WERI-Rb-1 (cell line): ENCODE measurements around the gene GABBR2.
"Not testable (repeated sequence)": the region's sequence is repeated elsewhere in the genome, so short reads cannot be mapped to it uniquely, and the experiment has no call there.

ENCODE experiments used
- DNase-seq: peaks from one replicate; pipeline ENCODE4 v3.0.0-alpha.2; 2020
- H3K27ac ChIP-seq: fragments of 250-450 bp; sonication (Bioruptor Pico); 2 replicates; pipeline ENCODE4 v1.5.1; 2020; ENCODE audit warnings: mild to moderate bottlenecking, moderate library complexity
- H3K27me3 ChIP-seq: fragments of 250-450 bp; sonication (Bioruptor Pico); 2 replicates; pipeline ENCODE4 v1.5.1; 2021; ENCODE audit warnings: mild to moderate bottlenecking, low read depth, moderate library complexity; ENCODE audit not compliant: insufficient read depth, severe bottlenecking
- H3K36me3 ChIP-seq: fragments of 250-450 bp; sonication (Bioruptor Pico); 2 replicates; pipeline ENCODE4 v1.5.1; 2020; ENCODE audit warnings: mild to moderate bottlenecking, moderate library complexity
- H3K4me3 ChIP-seq: 2 replicates; pipeline ENCODE4 v1.5.1; 2011; ENCODE audit warnings: low read depth, mild to moderate bottlenecking, control low read depth, low read length
- H3K9me3 ChIP-seq: fragments of 250-450 bp; sonication (Bioruptor Pico); 2 replicates; pipeline ENCODE4 v1.5.1; 2021; ENCODE audit warnings: mild to moderate bottlenecking, moderate library complexity; ENCODE audit not compliant: severe bottlenecking
- CTCF ChIP-seq: IDR thresholded peaks from 2 replicates; pipeline ENCODE4 v1.5.1; 2011; ENCODE audit warnings: low read depth, mild to moderate bottlenecking, control low read depth, inconsistent platforms, low read length

GABBR2 gene

GRCh38 chr9:98503867-98504266 lies 204.9 kb downstream of the GABBR2 start:
- Histone ChIP-seq H3K9me3 (no peaks in the 10 kb centered on the region), H3K27ac (no peak overlapping the region), H3K36me3 (peaks cover 9% of the 10 kb centered on the region), H3K4me3 (no peak overlapping the region), H3K27me3 (no peaks in the 10 kb centered on the region)
- TF ChIP-seq CTCF: no peak
- DNase-seq: no peak

GRCh38 chr9:98502976-98503325 lies 205.8 kb downstream of the GABBR2 start:
- H3K36me3 ChIP-seq: peaks cover 9% of the 10 kb centered on the region
- H3K27me3 ChIP-seq: no peaks in the 10 kb centered on the region
- DNase-seq: no peak
- no peak for TF ChIP-seq CTCF
- H3K9me3 ChIP-seq: no peaks in the 10 kb centered on the region
- no peak overlapping the region for H3K27ac ChIP-seq
- no peak overlapping the region for H3K4me3 ChIP-seq

- Histone ChIP-seq H3K9me3 (no peaks in the 10 kb centered on the region), H3K4me3 (no peak overlapping the region), H3K36me3 (peaks cover 8% of the 10 kb centered on the region), H3K27ac (no peak overlapping the region), H3K27me3 (no peaks in the 10 kb centered on the region)
- no peak for TF ChIP-seq CTCF
- no peak for DNase-seq
Measured at GRCh38 chr9:98502311-98502975, 206.3 kb downstream of the GABBR2 start.

- H3K27me3 ChIP-seq: no peaks in the 10 kb centered on the region
- H3K4me3 ChIP-seq: no peak overlapping the region
- H3K36me3 ChIP-seq: peaks cover 5% of the 10 kb centered on the region
- no peak for DNase-seq
- H3K27ac ChIP-seq: no peak overlapping the region
- TF ChIP-seq CTCF: no peak
- no peaks in the 10 kb centered on the region for H3K9me3 ChIP-seq
Measured at GRCh38 chr9:98501819-98502218, 206.9 kb downstream of the GABBR2 start.

GRCh38 chr9:98501259-98501658 lies 207.5 kb downstream of the GABBR2 start:
- H3K4me3 ChIP-seq, H3K27me3 ChIP-seq, DNase-seq, H3K27ac ChIP-seq, H3K36me3 ChIP-seq, H3K9me3 ChIP-seq: not testable (repeated sequence)

GRCh38 chr9:98500337-98500919 lies 208.3 kb downstream of the GABBR2 start:
- TF ChIP-seq CTCF: no peak
- Histone ChIP-seq H3K27ac (no peak overlapping the region), H3K27me3 (no peaks in the 10 kb centered on the region), H3K36me3 (peaks cover 18% of the 10 kb centered on the region), H3K9me3 (no peaks in the 10 kb centered on the region), H3K4me3 (no peak overlapping the region)
- no peak for DNase-seq
